Measurements from ENCODE around the gene PLCB1.

The PLCB1 gene

GRCh38 chr20:8492173-8492572 is 360.1 kb downstream of the PLCB1 start:
- no peak overlapping the region for H3K4me3 ChIP-seq (ENCODE audit: control insufficient read depth, low read depth, low read length)

GRCh38 chr20:8498571-8498970 is 366.5 kb downstream of the PLCB1 start:
- TF ChIP-seq CTCF (conservative IDR thresholded peaks at IDR 0.05; ENCODE audit: control insufficient read depth, insufficient read depth, low read depth, low read length): no peak
- H3K4me3 ChIP-seq (ENCODE audit: control insufficient read depth, low read depth, low read length): no peak overlapping the region
- no peak for DNase-seq (ENCODE audit: low read depth)

More at GRCh38 chr20:8492173-8492572, 360.1 kb downstream of the PLCB1 start:
- no peak for DNase-seq (ENCODE audit: low read depth)
- no peak for TF ChIP-seq CTCF (conservative IDR thresholded peaks at IDR 0.05; ENCODE audit: control insufficient read depth, insufficient read depth, low read depth, low read length)

- no peak for DNase-seq (ENCODE audit: low read depth)
- no peak overlapping the region for H3K4me3 ChIP-seq (ENCODE audit: control insufficient read depth, low read depth, low read length)
- TF ChIP-seq CTCF (conservative IDR thresholded peaks at IDR 0.05; ENCODE audit: control insufficient read depth, insufficient read depth, low read depth, low read length): no peak
Measured at GRCh38 chr20:8504030-8504429, 372.0 kb downstream of the PLCB1 start.

- TF ChIP-seq CTCF (conservative IDR thresholded peaks at IDR 0.05; ENCODE audit: control insufficient read depth, insufficient read depth, low read depth, low read length): no peak
- DNase-seq (ENCODE audit: low read depth): no peak
- H3K4me3 ChIP-seq (ENCODE audit: control insufficient read depth, low read depth, low read length): no peak overlapping the region
Measured at GRCh38 chr20:8505476-8506200, 373.6 kb downstream of the PLCB1 start.

- TF ChIP-seq CTCF (conservative IDR thresholded peaks at IDR 0.05; ENCODE audit: control insufficient read depth, insufficient read depth, low read depth, low read length): no peak
- no peak overlapping the region for H3K4me3 ChIP-seq (ENCODE audit: control insufficient read depth, low read depth, low read length)
- no peak for DNase-seq (ENCODE audit: low read depth)
Measured at GRCh38 chr20:8507231-8507630, 375.2 kb downstream of the PLCB1 start.

GRCh38 chr20:8509809-8510208 is 377.7 kb downstream of the PLCB1 start:
- peak; percentile 20 for DNase-seq (ENCODE audit: low read depth)
- no peak for TF ChIP-seq CTCF (conservative IDR thresholded peaks at IDR 0.05; ENCODE audit: control insufficient read depth, insufficient read depth, low read depth, low read length)
- no peak overlapping the region for H3K4me3 ChIP-seq (ENCODE audit: control insufficient read depth, low read depth, low read length)

Data from fibroblast of mammary gland (primary cell).